ENCODE measurements around the gene BTNL2. TPM values are rescaled to one million over a fixed set of nuclear protein-coding genes. Genes with fewer than 3 reads are reported as not detected.

Gene BTNL2
- total and polyA plus RNA-seq, 2 donors from 2014 or later: not detected

- Histone ChIP-seq H3K4me1 (ENCODE audit: control insufficient read depth in 2 of 3, insufficient read depth in 2 of 3, low read depth in 1 of 3, low read length in 3 of 3) (no peaks in the 10 kb centered on the region), H3K9ac (ENCODE audit: low read length in 3 of 3) (no peak overlapping the region), H3K27ac (ENCODE audit: low read depth in 2 of 2, low read length in 2 of 2) (no peak overlapping the region), H3K36me3 (ENCODE audit: control insufficient read depth in 2 of 3, insufficient read depth in 3 of 3, low read length in 3 of 3) (no peaks in the 10 kb centered on the region), H3K27me3 (ENCODE audit: control insufficient read depth, insufficient read depth, low read length) (no peaks in the 10 kb centered on the region), H3K9me3 (ENCODE audit: control insufficient read depth in 2 of 3, insufficient read depth in 1 of 3, low read length in 3 of 3) (no peaks in the 10 kb centered on the region), H3K4me3 (ENCODE audit: low read length in 3 of 3) (no peak overlapping the region)
- no peak for TF ChIP-seq CTCF (IDR thresholded peaks at IDR 0.05; ENCODE audit: borderline replicate concordance, extremely low read depth, insufficient read depth)
- intact Hi-C loops (cut with DNase I): no loop called here
- DNase-seq (no peak), FAIRE-seq (no peak)
Observed at GRCh38 chr6:32355018-32355417, 52.0 kb downstream of the BTNL2 start.

- TF ChIP-seq CTCF (IDR thresholded peaks at IDR 0.05; ENCODE audit: borderline replicate concordance, extremely low read depth, insufficient read depth): no peak
- intact Hi-C loops (cut with DNase I): no loop called here
- no peak for FAIRE-seq
- H3K4me3 ChIP-seq (ENCODE audit: low read length in 3 of 3): no peak overlapping the region
- no peak overlapping the region for H3K9ac ChIP-seq (ENCODE audit: low read length in 3 of 3)
- DNase-seq: no peak
- H3K9me3 ChIP-seq (ENCODE audit: control insufficient read depth in 2 of 3, insufficient read depth in 1 of 3, low read length in 3 of 3): no peaks in the 10 kb centered on the region
- no peaks in the 10 kb centered on the region for H3K36me3 ChIP-seq (ENCODE audit: control insufficient read depth in 2 of 3, insufficient read depth in 3 of 3, low read length in 3 of 3)
- no peak overlapping the region for H3K27ac ChIP-seq (ENCODE audit: low read depth in 2 of 2, low read length in 2 of 2)
- no peaks in the 10 kb centered on the region for H3K27me3 ChIP-seq (ENCODE audit: control insufficient read depth, insufficient read depth, low read length)
- no peaks in the 10 kb centered on the region for H3K4me1 ChIP-seq (ENCODE audit: control insufficient read depth in 2 of 3, insufficient read depth in 2 of 3, low read depth in 1 of 3, low read length in 3 of 3)
Observed at GRCh38 chr6:32353348-32353747, 53.6 kb downstream of the BTNL2 start.

Other genes with a start within 250 kb of the BTNL2 start
- 18.3 TPM for gene EGFL8, start 242.6 kb downstream of the BTNL2 start, total RNA-seq
- gene EGFL8, start 242.6 kb downstream of the BTNL2 start, polyA plus RNA-seq (ENCODE audit: insufficient read depth, low read depth, low replicate concordance): 15.0 TPM
- gene AGPAT1, start 231.1 kb downstream of the BTNL2 start, total RNA-seq: 58.9 TPM
- gene AGPAT1, start 231.1 kb downstream of the BTNL2 start, polyA plus RNA-seq (ENCODE audit: insufficient read depth, low read depth, low replicate concordance): 87.1 TPM
- gene RNF5, start 228.8 kb downstream of the BTNL2 start, total RNA-seq: 74.1 TPM
- gene RNF5, start 228.8 kb downstream of the BTNL2 start, polyA plus RNA-seq (ENCODE audit: insufficient read depth, low read depth, low replicate concordance): 208 TPM
- gene AGER, start 222.9 kb downstream of the BTNL2 start, total RNA-seq: 13.0 TPM
- 7.1 TPM for gene AGER, start 222.9 kb downstream of the BTNL2 start, polyA plus RNA-seq (ENCODE audit: insufficient read depth, low read depth, low replicate concordance)
- 87.3 TPM for gene PBX2, start 217.0 kb downstream of the BTNL2 start, total RNA-seq
- 34.6 TPM for gene PBX2, start 217.0 kb downstream of the BTNL2 start, polyA plus RNA-seq (ENCODE audit: insufficient read depth, low read depth, low replicate concordance)
- 28.1 TPM for gene GPSM3, start 214.5 kb downstream of the BTNL2 start, total RNA-seq
- 6.2 TPM for gene GPSM3, start 214.5 kb downstream of the BTNL2 start, polyA plus RNA-seq (ENCODE audit: insufficient read depth, low read depth, low replicate concordance)
- gene NOTCH4, start 183.1 kb downstream of the BTNL2 start, total RNA-seq: 30.5 TPM
- gene NOTCH4, start 183.1 kb downstream of the BTNL2 start, polyA plus RNA-seq (ENCODE audit: insufficient read depth, low read depth, low replicate concordance): 22.5 TPM
- gene TSBP1, start 35.3 kb downstream of the BTNL2 start, total RNA-seq: not detected
- gene TSBP1, start 35.3 kb downstream of the BTNL2 start, polyA plus RNA-seq (ENCODE audit: insufficient read depth, low read depth, low replicate concordance): not detected
- gene HLA-DRA, start 32.7 kb upstream of the BTNL2 start, total RNA-seq: 607 TPM
- gene HLA-DRA, start 32.7 kb upstream of the BTNL2 start, polyA plus RNA-seq (ENCODE audit: insufficient read depth, low read depth, low replicate concordance): 489 TPM
- 2.8 TPM for gene HLA-DRB5, start 123.1 kb upstream of the BTNL2 start, total RNA-seq
- 59.9 TPM for gene HLA-DRB5, start 123.1 kb upstream of the BTNL2 start, polyA plus RNA-seq (ENCODE audit: insufficient read depth, low read depth, low replicate concordance)
- 267 TPM for gene HLA-DRB1, start 182.7 kb upstream of the BTNL2 start, total RNA-seq
- gene HLA-DRB1, start 182.7 kb upstream of the BTNL2 start, polyA plus RNA-seq (ENCODE audit: insufficient read depth, low read depth, low replicate concordance): 280 TPM
- 63.5 TPM for gene HLA-DQA1, start 230.2 kb upstream of the BTNL2 start, total RNA-seq
- 29.6 TPM for gene HLA-DQA1, start 230.2 kb upstream of the BTNL2 start, polyA plus RNA-seq (ENCODE audit: insufficient read depth, low read depth, low replicate concordance)